Fibroblast of lung (primary cell): ENCODE results near the gene SPAG9.

Source experiments
- EZH2 ChIP-seq: IDR thresholded peaks from 2 replicates; pipeline ENCODE4 v1.5.1; 2012; ENCODE audit warnings: low read length, control low read depth, mild to moderate bottlenecking; ENCODE audit errors: missing control alignments
- TF ChIP-seq, protein P1 (sequence below), 2 donors: IDR thresholded peaks in 1 of 2; conservative IDR thresholded peaks in 1 of 2; 1 replicate in 1 of 2; 2 replicates in 1 of 2; pipeline ENCODE4 v1.5.1; 2011 to 2012; ENCODE audit warnings: low read length in 2 of 2, control low read depth in 1 of 2, inconsistent platforms in 1 of 2, low read depth in 1 of 2, mild to moderate bottlenecking in 1 of 2

DNA sequence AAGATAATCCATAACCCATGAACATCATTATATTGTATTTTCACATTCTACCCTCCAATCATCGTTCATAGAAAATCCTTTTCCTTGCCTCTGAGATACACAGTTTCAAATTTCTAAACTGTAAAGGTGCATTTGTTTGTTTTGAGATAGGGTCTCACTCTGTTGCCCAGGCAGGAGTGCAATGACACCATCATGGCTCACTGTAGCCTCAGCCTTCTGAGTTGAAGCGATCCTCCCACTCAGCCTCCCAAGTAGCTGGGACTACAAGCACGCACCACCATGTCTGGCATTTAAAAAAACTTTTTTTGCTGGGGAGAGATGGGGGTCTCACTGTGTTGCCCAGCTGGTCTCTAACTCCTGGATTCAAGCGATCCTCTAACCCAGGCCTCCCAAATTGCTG is 196.4 kb downstream of the SPAG9 start:
- TF ChIP-seq, protein P1, sequence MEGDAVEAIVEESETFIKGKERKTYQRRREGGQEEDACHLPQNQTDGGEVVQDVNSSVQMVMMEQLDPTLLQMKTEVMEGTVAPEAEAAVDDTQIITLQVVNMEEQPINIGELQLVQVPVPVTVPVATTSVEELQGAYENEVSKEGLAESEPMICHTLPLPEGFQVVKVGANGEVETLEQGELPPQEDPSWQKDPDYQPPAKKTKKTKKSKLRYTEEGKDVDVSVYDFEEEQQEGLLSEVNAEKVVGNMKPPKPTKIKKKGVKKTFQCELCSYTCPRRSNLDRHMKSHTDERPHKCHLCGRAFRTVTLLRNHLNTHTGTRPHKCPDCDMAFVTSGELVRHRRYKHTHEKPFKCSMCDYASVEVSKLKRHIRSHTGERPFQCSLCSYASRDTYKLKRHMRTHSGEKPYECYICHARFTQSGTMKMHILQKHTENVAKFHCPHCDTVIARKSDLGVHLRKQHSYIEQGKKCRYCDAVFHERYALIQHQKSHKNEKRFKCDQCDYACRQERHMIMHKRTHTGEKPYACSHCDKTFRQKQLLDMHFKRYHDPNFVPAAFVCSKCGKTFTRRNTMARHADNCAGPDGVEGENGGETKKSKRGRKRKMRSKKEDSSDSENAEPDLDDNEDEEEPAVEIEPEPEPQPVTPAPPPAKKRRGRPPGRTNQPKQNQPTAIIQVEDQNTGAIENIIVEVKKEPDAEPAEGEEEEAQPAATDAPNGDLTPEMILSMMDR (conservative IDR thresholded peaks at IDR 0.05 in 1 of 2, IDR thresholded peaks at IDR 0.05 in 1 of 2; ENCODE audit: low read depth in 1 of 2, low read length in 2 of 2): no peak
- no peak for TF ChIP-seq EZH2
